Neural progenitor cell (in vitro differentiated cells): Measurements from ENCODE around the gene TXNDC17.

Source experiments
- EZH2phosphoT487 ChIP-seq: fragments of 200-600 bp; sonication (generic); IDR thresholded peaks from 2 replicates; pipeline ENCODE4 v1.6.1; 2017; ENCODE audit warnings: antibody characterized with exemption
- TF ChIP-seq, protein P1 (sequence below): fragments of 200-600 bp; sonication (generic); IDR thresholded peaks from 2 replicates; pipeline ENCODE4 v1.5.1; 2017; ENCODE audit warnings: antibody characterized with exemption, mild to moderate bottlenecking

DNA sequence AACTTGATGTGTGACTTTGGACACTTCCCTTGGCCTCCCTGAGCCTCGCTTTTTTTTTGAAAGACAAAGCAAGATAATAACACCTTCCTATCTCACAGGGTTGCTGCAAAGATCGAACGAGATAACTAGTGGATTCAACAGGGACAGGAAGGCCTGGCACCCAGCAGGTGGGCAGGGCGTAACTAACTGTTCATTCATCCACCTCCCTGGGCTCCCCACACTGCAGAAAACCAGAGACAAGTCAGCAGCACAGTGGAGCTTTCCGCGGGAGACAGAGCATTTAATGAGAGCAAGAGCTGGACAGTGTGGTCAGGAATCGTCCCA is 43.6 kb downstream of the TXNDC17 start:
- TF ChIP-seq, protein P1, sequence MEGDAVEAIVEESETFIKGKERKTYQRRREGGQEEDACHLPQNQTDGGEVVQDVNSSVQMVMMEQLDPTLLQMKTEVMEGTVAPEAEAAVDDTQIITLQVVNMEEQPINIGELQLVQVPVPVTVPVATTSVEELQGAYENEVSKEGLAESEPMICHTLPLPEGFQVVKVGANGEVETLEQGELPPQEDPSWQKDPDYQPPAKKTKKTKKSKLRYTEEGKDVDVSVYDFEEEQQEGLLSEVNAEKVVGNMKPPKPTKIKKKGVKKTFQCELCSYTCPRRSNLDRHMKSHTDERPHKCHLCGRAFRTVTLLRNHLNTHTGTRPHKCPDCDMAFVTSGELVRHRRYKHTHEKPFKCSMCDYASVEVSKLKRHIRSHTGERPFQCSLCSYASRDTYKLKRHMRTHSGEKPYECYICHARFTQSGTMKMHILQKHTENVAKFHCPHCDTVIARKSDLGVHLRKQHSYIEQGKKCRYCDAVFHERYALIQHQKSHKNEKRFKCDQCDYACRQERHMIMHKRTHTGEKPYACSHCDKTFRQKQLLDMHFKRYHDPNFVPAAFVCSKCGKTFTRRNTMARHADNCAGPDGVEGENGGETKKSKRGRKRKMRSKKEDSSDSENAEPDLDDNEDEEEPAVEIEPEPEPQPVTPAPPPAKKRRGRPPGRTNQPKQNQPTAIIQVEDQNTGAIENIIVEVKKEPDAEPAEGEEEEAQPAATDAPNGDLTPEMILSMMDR, result no peak
- no peak for TF ChIP-seq EZH2phosphoT487
